Effector memory CD4-positive, alpha-beta T cell (primary cell): ENCODE data around the gene PGAM5.
A peak's percentile ranks its signal among the peaks of the same experiment; 100 is the strongest.

Experiments
- DNase-seq, 3 donors: peaks; one replicate each; pipeline ENCODE4 v3.0.0-alpha.2; 2020
- H3K27ac ChIP-seq: 2 replicates; pipeline ENCODE4 v1.7.0; 2013; ENCODE audit warnings: mild to moderate bottlenecking, low read length, moderate library complexity; ENCODE audit not compliant: insufficient read depth, poor library complexity, severe bottlenecking
- H3K27me3 ChIP-seq: replicated peaks from 2 replicates; pipeline ENCODE4 v1.7.0; 2013; ENCODE audit warnings: mild to moderate bottlenecking, low read length; ENCODE audit not compliant: insufficient read depth, control insufficient read depth, poor library complexity, severe bottlenecking
- H3K36me3 ChIP-seq: 2 replicates; pipeline ENCODE4 v1.7.0; 2013; ENCODE audit warnings: mild to moderate bottlenecking, low read length, moderate library complexity; ENCODE audit not compliant: control insufficient read depth, insufficient read depth
- H3K4me1 ChIP-seq: 2 replicates; pipeline ENCODE4 v1.7.0; 2013; ENCODE audit warnings: low read length, mild to moderate bottlenecking; ENCODE audit not compliant: control insufficient read depth, insufficient read depth, poor library complexity, severe bottlenecking
- H3K4me3 ChIP-seq: 2 replicates; pipeline ENCODE4 v1.7.0; 2013; ENCODE audit warnings: low read length, low read depth, mild to moderate bottlenecking; ENCODE audit not compliant: insufficient read depth, poor library complexity, severe bottlenecking
- H3K9me3 ChIP-seq: 2 replicates; pipeline ENCODE4 v1.7.0; 2013; ENCODE audit warnings: mild to moderate bottlenecking, low read length, moderate library complexity; ENCODE audit not compliant: control insufficient read depth
- total RNA-seq, 3 donors: gene quantifications; one replicate each; lab custom pipeline; 2026; lab: John Stamatoyannopoulos, UW

The PGAM5 gene
- total RNA-seq: 23.3 to 36.8 (median 30.6) reads per million in 3 donors

GRCh38 chr12:132710405-132711079, at the start of gene PGAM5:
Gene PGAM5, plus strand, starts transcription at chr12:132710842. Its CDS starts 35 bp downstream, at chr12:132710877.
- H3K4me1 ChIP-seq: peaks cover 13% of the 10 kb centered on the region
- H3K27ac ChIP-seq: peak within 1 kb of the TSS; percentile 89
- no peaks in the 10 kb centered on the region for H3K9me3 ChIP-seq
- no peaks in the 10 kb centered on the region for H3K27me3 ChIP-seq
- H3K4me3 ChIP-seq: peak within 1 kb of the TSS; percentile 80
- peak; percentile 89 to 94 (median 92) for DNase-seq
- peaks cover 6% of the 10 kb centered on the region for H3K36me3 ChIP-seq

GRCh38 chr12:132660996-132661395, 49.6 kb upstream of the PGAM5 start:
- Histone ChIP-seq H3K27ac (no peak overlapping the region), H3K27me3 (no peaks in the 10 kb centered on the region), H3K4me1 (no peaks in the 10 kb centered on the region), H3K4me3 (no peak overlapping the region), H3K36me3 (peaks cover 74% of the 10 kb centered on the region), H3K9me3 (no peaks in the 10 kb centered on the region)
- no peak for DNase-seq

- no peak for DNase-seq
- H3K36me3 ChIP-seq: peaks cover 79% of the 10 kb centered on the region
- H3K27ac ChIP-seq: no peak overlapping the region
- H3K9me3 ChIP-seq: no peaks in the 10 kb centered on the region
- no peaks in the 10 kb centered on the region for H3K4me1 ChIP-seq
- no peaks in the 10 kb centered on the region for H3K27me3 ChIP-seq
- no peak overlapping the region for H3K4me3 ChIP-seq
Observed at GRCh38 chr12:132661972-132662371, 48.7 kb upstream of the PGAM5 start.

- Histone ChIP-seq H3K27ac (no peak overlapping the region), H3K27me3 (no peaks in the 10 kb centered on the region), H3K4me3 (no peak overlapping the region), H3K4me1 (no peaks in the 10 kb centered on the region), H3K9me3 (no peaks in the 10 kb centered on the region), H3K36me3 (peaks cover 73% of the 10 kb centered on the region)
- no peak for DNase-seq
Observed at GRCh38 chr12:132662901-132663755, 47.5 kb upstream of the PGAM5 start.

- H3K9me3 ChIP-seq: no peaks in the 10 kb centered on the region
- H3K36me3 ChIP-seq: peaks cover 70% of the 10 kb centered on the region
- no peaks in the 10 kb centered on the region for H3K4me1 ChIP-seq
- DNase-seq: no peak
- no peak overlapping the region for H3K27ac ChIP-seq
- no peaks in the 10 kb centered on the region for H3K27me3 ChIP-seq
- H3K4me3 ChIP-seq: no peak overlapping the region
Observed at GRCh38 chr12:132664206-132665148, 46.2 kb upstream of the PGAM5 start.

- Histone ChIP-seq H3K9me3 (no peaks in the 10 kb centered on the region), H3K27ac (no peak overlapping the region), H3K27me3 (no peaks in the 10 kb centered on the region), H3K4me3 (no peak overlapping the region), H3K4me1 (no peaks in the 10 kb centered on the region), H3K36me3 (peaks cover 68% of the 10 kb centered on the region)
- no peak for DNase-seq
Observed at GRCh38 chr12:132665149-132665491, 45.5 kb upstream of the PGAM5 start.

GRCh38 chr12:132665794-132666193, 44.8 kb upstream of the PGAM5 start:
- peaks cover 62% of the 10 kb centered on the region for H3K36me3 ChIP-seq
- no peaks in the 10 kb centered on the region for H3K9me3 ChIP-seq
- no peaks in the 10 kb centered on the region for H3K4me1 ChIP-seq
- no peaks in the 10 kb centered on the region for H3K27me3 ChIP-seq
- H3K27ac ChIP-seq: no peak overlapping the region
- DNase-seq: no peak
- no peak overlapping the region for H3K4me3 ChIP-seq

- Histone ChIP-seq H3K4me3 (no peak overlapping the region), H3K36me3 (peaks cover 63% of the 10 kb centered on the region), H3K27ac (no peak overlapping the region), H3K27me3 (no peaks in the 10 kb centered on the region), H3K9me3 (no peaks in the 10 kb centered on the region), H3K4me1 (peaks cover 7% of the 10 kb centered on the region)
- no peak for DNase-seq
Observed at GRCh38 chr12:132668191-132669088, 42.2 kb upstream of the PGAM5 start.
